ENCODE results near the gene COX10.
"Not testable (repeated sequence)": the region's sequence is repeated elsewhere in the genome, so short reads cannot be mapped to it uniquely, and the experiment has no call there.

DNA sequence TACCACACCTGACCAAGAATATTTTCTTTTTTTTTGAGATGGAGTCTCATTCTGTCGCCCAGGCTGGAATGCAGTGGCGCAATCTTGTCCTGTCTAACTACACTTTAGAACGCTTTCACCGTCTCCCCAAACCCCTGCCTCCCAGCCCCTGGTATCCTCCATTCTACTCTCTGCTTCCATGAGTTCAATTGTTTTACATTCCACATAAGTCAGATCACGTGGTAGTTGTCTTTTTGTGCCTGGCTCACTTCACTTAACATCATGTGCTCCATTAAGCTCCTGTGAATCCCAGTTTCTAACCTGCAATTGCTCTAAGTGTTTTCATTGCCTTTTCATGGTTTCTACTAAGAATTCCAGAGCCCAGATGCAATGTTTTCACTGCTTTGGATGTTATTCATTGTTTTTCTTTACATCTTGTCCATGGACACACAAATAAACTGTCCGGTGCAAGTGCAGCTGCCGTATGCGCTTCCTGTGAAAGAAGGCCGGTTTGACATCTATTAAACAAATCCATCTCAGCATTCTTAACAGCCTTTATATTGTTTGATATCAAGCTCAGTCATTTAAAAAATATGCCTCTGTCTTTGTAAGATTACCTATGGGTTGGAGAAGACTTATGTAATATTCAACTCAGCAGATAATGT, 47.5 kb upstream of the COX10 start:
- TF ChIP-seq, protein P1, sequence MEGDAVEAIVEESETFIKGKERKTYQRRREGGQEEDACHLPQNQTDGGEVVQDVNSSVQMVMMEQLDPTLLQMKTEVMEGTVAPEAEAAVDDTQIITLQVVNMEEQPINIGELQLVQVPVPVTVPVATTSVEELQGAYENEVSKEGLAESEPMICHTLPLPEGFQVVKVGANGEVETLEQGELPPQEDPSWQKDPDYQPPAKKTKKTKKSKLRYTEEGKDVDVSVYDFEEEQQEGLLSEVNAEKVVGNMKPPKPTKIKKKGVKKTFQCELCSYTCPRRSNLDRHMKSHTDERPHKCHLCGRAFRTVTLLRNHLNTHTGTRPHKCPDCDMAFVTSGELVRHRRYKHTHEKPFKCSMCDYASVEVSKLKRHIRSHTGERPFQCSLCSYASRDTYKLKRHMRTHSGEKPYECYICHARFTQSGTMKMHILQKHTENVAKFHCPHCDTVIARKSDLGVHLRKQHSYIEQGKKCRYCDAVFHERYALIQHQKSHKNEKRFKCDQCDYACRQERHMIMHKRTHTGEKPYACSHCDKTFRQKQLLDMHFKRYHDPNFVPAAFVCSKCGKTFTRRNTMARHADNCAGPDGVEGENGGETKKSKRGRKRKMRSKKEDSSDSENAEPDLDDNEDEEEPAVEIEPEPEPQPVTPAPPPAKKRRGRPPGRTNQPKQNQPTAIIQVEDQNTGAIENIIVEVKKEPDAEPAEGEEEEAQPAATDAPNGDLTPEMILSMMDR (IDR thresholded peaks at IDR 0.05 in 8 of 11, conservative IDR thresholded peaks at IDR 0.05 in 3 of 11), result not testable (repeated sequence)
- not testable (repeated sequence) for TF ChIP-seq POLR2A (IDR thresholded peaks at IDR 0.05)

All from spleen (tissue), 7 donors.